ENCODE measurements around the gene HDDC2. TPM values are rescaled to one million over a fixed set of nuclear protein-coding genes. Genes with fewer than 3 reads are reported as not detected.
A peak's percentile ranks its signal among the peaks of the same experiment; 100 is the strongest.

Gene HDDC2
- total and polyA plus RNA-seq, 3 experiments from 2014 or later = 99.9 to 108 (median 105) TPM

GRCh38 chr6:125338381-125338780, 36.6 kb upstream of the HDDC2 start:
- H3K36me3 ChIP-seq (ENCODE audit: insufficient read depth, low read length) = no peaks in the 10 kb centered on the region
- Mint-ChIP-seq H3K27ac (no peak overlapping the region), H3K36me3 (no peaks in the 10 kb centered on the region), H3K9me3 (no peaks in the 10 kb centered on the region), H3K4me1 (no peaks in the 10 kb centered on the region), H3K27me3 (peaks cover 9 to 41% of the 10 kb centered on the region in 2 donors), H3K4me3 (no peak overlapping the region)
- POLR2A ChIA-PET = no interaction called here
- no peaks in the 10 kb centered on the region for H3K4me1 ChIP-seq (ENCODE audit: insufficient read depth, low read length)
- no peaks in the 10 kb centered on the region for H3K9me3 ChIP-seq (ENCODE audit: low read length)
- H3K27ac ChIP-seq (ENCODE audit: low read depth, low read length) = no peak overlapping the region
- DNase-seq = no peak
- no peaks in the 10 kb centered on the region for H3K27me3 ChIP-seq (ENCODE audit: insufficient read depth, low read length, poor library complexity, severe bottlenecking)
- H3K4me3 ChIP-seq (ENCODE audit: low read length) = no peak overlapping the region
- CTCF ChIA-PET = no interaction called here

DNA sequence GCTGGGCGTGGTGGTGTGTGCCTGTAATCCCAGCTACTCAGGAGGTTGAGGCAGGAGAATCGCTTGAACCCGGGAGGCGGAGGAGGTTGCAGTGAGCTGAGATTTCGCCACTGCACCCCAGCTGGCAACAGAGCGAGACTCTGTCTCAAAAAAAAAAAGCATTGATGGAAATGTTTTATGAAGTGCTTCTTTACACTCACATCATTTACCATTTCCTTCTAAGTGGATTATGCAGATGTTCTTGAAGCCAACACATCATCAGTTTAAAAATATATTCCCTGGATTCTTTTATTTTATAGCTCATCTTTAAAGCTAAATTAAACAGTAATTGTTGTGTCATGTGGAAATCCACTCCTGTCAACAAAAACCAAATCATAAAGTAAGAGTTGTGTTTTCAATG, 35.9 kb upstream of the HDDC2 start:
- H3K4me3 ChIP-seq (ENCODE audit: low read length) = no peak overlapping the region
- no peaks in the 10 kb centered on the region for H3K27me3 ChIP-seq (ENCODE audit: insufficient read depth, low read length, poor library complexity, severe bottlenecking)
- Mint-ChIP-seq H3K27me3 (peaks cover 9 to 46% of the 10 kb centered on the region in 2 donors), H3K4me1 (no peaks in the 10 kb centered on the region), H3K27ac (no peak overlapping the region), H3K36me3 (no peaks in the 10 kb centered on the region), H3K4me3 (no peak overlapping the region), H3K9me3 (no peaks in the 10 kb centered on the region)
- no peaks in the 10 kb centered on the region for H3K36me3 ChIP-seq (ENCODE audit: insufficient read depth, low read length)
- H3K4me1 ChIP-seq (ENCODE audit: insufficient read depth, low read length) = no peaks in the 10 kb centered on the region
- DNase-seq = no peak
- H3K9me3 ChIP-seq (ENCODE audit: low read length) = no peaks in the 10 kb centered on the region
- H3K27ac ChIP-seq (ENCODE audit: low read depth, low read length) = no peak overlapping the region
- ChIA-PET POLR2A (no interaction called here), CTCF (interaction anchor here (0.7 kb wide), 1 partner anchor 9 kb away, joined by 3 read pairs; no protein-coding TSS in a partner anchor)

DNA sequence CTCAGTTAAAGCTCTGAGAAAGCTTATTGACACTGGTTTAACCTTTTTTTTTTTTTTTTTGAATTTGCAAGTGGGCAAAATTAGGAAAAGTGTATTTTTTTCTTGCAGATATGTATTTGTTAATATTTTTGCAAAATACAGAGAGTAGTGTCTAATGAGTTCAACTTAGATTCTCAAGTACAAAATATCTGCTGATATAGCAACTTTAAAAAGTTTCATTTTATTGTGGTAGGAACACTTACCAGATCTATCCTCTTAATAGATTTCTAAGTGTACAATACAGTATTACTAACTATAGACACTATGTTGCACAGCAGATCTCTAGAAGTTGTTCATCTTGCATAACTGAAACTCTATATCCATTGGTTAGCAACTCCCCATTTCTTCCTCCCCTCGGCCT, 30.9 kb upstream of the HDDC2 start:
- H3K27me3 ChIP-seq (ENCODE audit: insufficient read depth, low read length, poor library complexity, severe bottlenecking) = no peaks in the 10 kb centered on the region
- H3K4me3 ChIP-seq (ENCODE audit: low read length) = no peak overlapping the region
- Mint-ChIP-seq H3K4me3 (no peak overlapping the region), H3K4me1 (no peaks in the 10 kb centered on the region), H3K36me3 (no peaks in the 10 kb centered on the region), H3K27me3 (peaks cover 13 to 53% of the 10 kb centered on the region in 2 donors), H3K9me3 (no peaks in the 10 kb centered on the region), H3K27ac (no peak overlapping the region)
- no peaks in the 10 kb centered on the region for H3K36me3 ChIP-seq (ENCODE audit: insufficient read depth, low read length)
- H3K4me1 ChIP-seq (ENCODE audit: insufficient read depth, low read length) = no peaks in the 10 kb centered on the region
- POLR2A ChIA-PET = no interaction called here
- H3K9me3 ChIP-seq (ENCODE audit: low read length) = no peaks in the 10 kb centered on the region
- CTCF ChIA-PET = interaction anchor here (1.0 kb wide), 1 partner anchor 426 kb away, joined by 4 read pairs; no protein-coding TSS in a partner anchor
- H3K27ac ChIP-seq (ENCODE audit: low read depth, low read length) = no peak overlapping the region
- DNase-seq = no peak

DNA sequence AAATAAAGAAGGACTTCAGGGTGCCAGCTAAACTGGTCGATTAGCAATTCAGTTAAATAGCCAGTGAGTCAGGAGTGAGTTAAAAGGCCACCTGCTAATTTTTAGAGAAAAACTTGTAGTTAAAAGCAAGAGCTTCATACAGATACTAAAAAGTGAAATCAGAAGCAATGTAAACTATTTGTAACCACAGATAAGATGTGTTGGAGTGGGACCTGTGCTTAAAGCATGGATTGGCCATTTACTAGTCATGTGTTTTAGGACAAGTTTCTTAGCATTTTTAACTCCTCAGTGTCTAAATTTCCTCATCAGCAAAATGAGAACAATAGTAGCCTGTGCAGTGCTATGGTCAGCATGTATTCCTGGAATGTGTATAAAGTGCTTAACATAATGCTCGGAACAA, 23.8 kb upstream of the HDDC2 start:
- no peaks in the 10 kb centered on the region for H3K4me1 Mint-ChIP-seq
- POLR2A ChIA-PET = no interaction called here
- no peak overlapping the region for H3K4me3 Mint-ChIP-seq
- Histone ChIP-seq H3K4me1 (ENCODE audit: insufficient read depth, low read length) (no peaks in the 10 kb centered on the region), H3K36me3 (ENCODE audit: insufficient read depth, low read length) (no peaks in the 10 kb centered on the region), H3K27ac (ENCODE audit: low read depth, low read length) (no peak overlapping the region), H3K4me3 (ENCODE audit: low read length) (no peak overlapping the region), H3K9me3 (ENCODE audit: low read length) (no peaks in the 10 kb centered on the region), H3K27me3 (ENCODE audit: insufficient read depth, low read length, poor library complexity, severe bottlenecking) (no peaks in the 10 kb centered on the region)
- no peak overlapping the region for H3K27ac Mint-ChIP-seq
- DNase-seq = no peak
- no peaks in the 10 kb centered on the region for H3K36me3 Mint-ChIP-seq
- no peaks in the 10 kb centered on the region for H3K9me3 Mint-ChIP-seq
- H3K27me3 Mint-ChIP-seq = peaks cover 10 to 31% of the 10 kb centered on the region in 2 donors
- CTCF ChIA-PET = interaction anchor here (1.3 kb wide), 1 partner anchor 172 kb away, joined by 3 read pairs; the partner anchor contains the start of gene TPD52L1

DNA sequence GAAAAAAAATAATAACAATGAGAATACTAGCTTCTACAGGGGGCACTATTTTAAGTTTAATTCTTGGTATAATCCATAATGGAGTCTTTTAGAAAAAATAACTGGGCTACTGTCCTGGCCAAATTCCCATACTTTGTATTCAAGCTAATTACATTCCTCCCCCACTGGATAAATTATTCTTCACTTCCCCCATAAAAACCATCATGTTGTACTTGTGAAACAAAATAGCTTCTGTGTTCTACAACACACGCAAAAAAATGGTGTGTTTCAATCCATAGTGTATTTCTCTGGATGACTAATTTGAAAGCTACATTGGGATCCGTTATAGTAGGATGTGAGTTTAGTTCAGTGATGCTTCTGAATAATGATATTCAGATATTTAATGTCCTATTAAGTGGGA, 21.6 kb upstream of the HDDC2 start:
- Histone ChIP-seq H3K36me3 (ENCODE audit: insufficient read depth, low read length) (no peaks in the 10 kb centered on the region), H3K9me3 (ENCODE audit: low read length) (no peaks in the 10 kb centered on the region), H3K27ac (ENCODE audit: low read depth, low read length) (no peak overlapping the region), H3K4me1 (ENCODE audit: insufficient read depth, low read length) (no peaks in the 10 kb centered on the region), H3K4me3 (ENCODE audit: low read length) (no peak overlapping the region), H3K27me3 (ENCODE audit: insufficient read depth, low read length, poor library complexity, severe bottlenecking) (no peaks in the 10 kb centered on the region)
- ChIA-PET POLR2A (no interaction called here), CTCF (no interaction called here)
- H3K27ac Mint-ChIP-seq = no peak overlapping the region
- no peaks in the 10 kb centered on the region for H3K4me1 Mint-ChIP-seq
- no peaks in the 10 kb centered on the region for H3K9me3 Mint-ChIP-seq
- no peaks in the 10 kb centered on the region for H3K36me3 Mint-ChIP-seq
- H3K4me3 Mint-ChIP-seq = no peak overlapping the region
- H3K27me3 Mint-ChIP-seq = peaks cover 7 to 25% of the 10 kb centered on the region in 2 donors
- DNase-seq = no peak

DNA sequence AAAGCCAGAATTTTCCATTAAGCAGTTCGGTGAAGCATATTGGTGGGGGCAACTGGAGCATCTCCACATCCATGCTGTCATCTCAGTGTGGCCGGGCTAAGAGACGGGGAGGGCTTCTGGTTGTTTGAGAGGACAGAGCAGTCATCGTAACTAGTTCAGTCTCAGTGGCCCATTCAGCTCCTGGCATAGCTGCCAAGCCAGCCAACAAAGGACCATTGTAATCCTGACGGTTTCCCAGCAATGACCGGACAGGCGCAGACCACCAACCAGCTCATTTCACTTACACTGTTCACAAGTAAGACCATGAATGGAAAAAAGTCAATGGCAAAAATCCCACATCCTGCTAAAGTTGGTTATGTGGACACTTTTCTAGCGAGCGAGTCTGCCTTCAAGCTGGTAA, 14.9 kb upstream of the HDDC2 start:
- no peaks in the 10 kb centered on the region for H3K36me3 Mint-ChIP-seq

DNA sequence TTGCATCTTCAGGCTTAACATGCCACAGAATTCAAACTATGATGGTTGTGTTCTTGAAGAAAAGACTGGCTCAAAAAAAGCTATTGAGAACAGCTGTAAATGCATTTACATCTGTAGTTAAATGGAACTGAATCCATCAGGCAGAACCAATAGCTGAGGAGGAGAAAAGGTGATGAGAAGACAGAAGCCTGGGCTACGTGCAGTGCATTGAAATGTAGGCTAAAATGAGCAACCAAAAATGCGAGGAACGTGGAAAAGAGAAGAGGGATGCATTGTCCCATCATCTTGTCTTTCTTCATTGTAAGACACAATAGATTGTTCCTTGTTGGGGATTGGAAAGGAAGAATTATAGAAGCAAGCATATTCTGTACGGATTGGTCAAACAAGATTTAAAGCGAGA, 13.8 kb upstream of the HDDC2 start:
- H3K36me3 Mint-ChIP-seq = no peaks in the 10 kb centered on the region
- H3K36me3 ChIP-seq (ENCODE audit: insufficient read depth, low read length) = no peaks in the 10 kb centered on the region
- ChIA-PET POLR2A (no interaction called here), CTCF (no interaction called here)
- H3K4me1 Mint-ChIP-seq = peaks cover 0 to 4% (median 0%) of the 10 kb centered on the region in 3 donors
- H3K27ac ChIP-seq (ENCODE audit: low read depth, low read length) = no peak overlapping the region
- H3K4me1 ChIP-seq (ENCODE audit: insufficient read depth, low read length) = no peaks in the 10 kb centered on the region
- H3K27me3 Mint-ChIP-seq = peaks cover 3 to 26% of the 10 kb centered on the region in 2 donors
- no peak overlapping the region for H3K4me3 Mint-ChIP-seq
- H3K4me3 ChIP-seq (ENCODE audit: low read length) = no peak overlapping the region
- H3K27me3 ChIP-seq (ENCODE audit: insufficient read depth, low read length, poor library complexity, severe bottlenecking) = peaks cover 8% of the 10 kb centered on the region
- H3K9me3 ChIP-seq (ENCODE audit: low read length) = no peaks in the 10 kb centered on the region
- H3K9me3 Mint-ChIP-seq = peaks cover 0 to 2% (median 0%) of the 10 kb centered on the region in 5 donors
- no peak for DNase-seq
- no peak overlapping the region for H3K27ac Mint-ChIP-seq

More for the DNA sequence above, 14.9 kb upstream of the HDDC2 start:
- no peaks in the 10 kb centered on the region for H3K36me3 ChIP-seq (ENCODE audit: insufficient read depth, low read length)
- Mint-ChIP-seq H3K27me3 (peaks cover 2 to 26% of the 10 kb centered on the region in 2 donors), H3K4me3 (no peak overlapping the region), H3K27ac (no peak overlapping the region), H3K4me1 (no peaks in the 10 kb centered on the region), H3K9me3 (peaks cover 0 to 2% (median 0%) of the 10 kb centered on the region in 5 donors)
- peaks cover 4% of the 10 kb centered on the region for H3K27me3 ChIP-seq (ENCODE audit: insufficient read depth, low read length, poor library complexity, severe bottlenecking)
- no peaks in the 10 kb centered on the region for H3K4me1 ChIP-seq (ENCODE audit: insufficient read depth, low read length)
- CTCF ChIA-PET = interaction anchor here (0.8 kb wide), 1 partner anchor 440 kb away, joined by 3 read pairs; no protein-coding TSS in a partner anchor
- POLR2A ChIA-PET = no interaction called here
- no peak overlapping the region for H3K4me3 ChIP-seq (ENCODE audit: low read length)
- H3K9me3 ChIP-seq (ENCODE audit: low read length) = no peaks in the 10 kb centered on the region
- no peak overlapping the region for H3K27ac ChIP-seq (ENCODE audit: low read depth, low read length)
- no peak for DNase-seq

DNA sequence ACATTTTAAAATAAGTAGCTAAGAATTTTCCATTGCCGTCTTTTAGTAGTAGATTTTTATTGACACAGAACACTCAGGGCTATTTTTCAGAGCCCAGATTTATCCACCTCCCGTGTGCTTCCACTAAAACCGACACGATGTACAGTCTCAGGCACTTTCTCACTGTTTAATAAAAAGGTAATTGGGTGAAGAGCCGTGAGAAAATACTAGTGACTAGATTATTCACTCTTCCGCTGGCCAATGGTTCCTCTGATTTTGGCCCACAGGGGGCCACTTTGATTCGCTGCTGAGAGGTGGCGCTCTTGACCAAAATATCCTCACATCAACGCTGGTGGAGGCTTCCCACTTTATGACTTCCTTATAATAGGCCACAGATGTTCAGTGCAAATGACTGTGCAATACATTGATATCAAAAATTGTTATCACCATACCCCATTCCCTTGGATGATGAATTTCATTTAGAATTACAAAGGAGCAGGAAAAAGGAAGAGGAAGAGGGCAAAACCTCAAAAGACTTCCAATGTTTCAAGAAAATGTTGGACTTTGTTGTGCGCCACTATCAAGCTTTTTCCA, 12.3 kb upstream of the HDDC2 start:
- peaks cover 5 to 30% of the 10 kb centered on the region in 2 donors for H3K27me3 Mint-ChIP-seq
- Histone ChIP-seq H3K27me3 (ENCODE audit: insufficient read depth, low read length, poor library complexity, severe bottlenecking) (peaks cover 8% of the 10 kb centered on the region), H3K4me3 (ENCODE audit: low read length) (no peak overlapping the region), H3K27ac (ENCODE audit: low read depth, low read length) (no peak overlapping the region), H3K36me3 (ENCODE audit: insufficient read depth, low read length) (no peaks in the 10 kb centered on the region), H3K9me3 (ENCODE audit: low read length) (no peaks in the 10 kb centered on the region), H3K4me1 (ENCODE audit: insufficient read depth, low read length) (no peaks in the 10 kb centered on the region)
- H3K27ac Mint-ChIP-seq = no peak overlapping the region
- no peak overlapping the region for H3K4me3 Mint-ChIP-seq
- no peaks in the 10 kb centered on the region for H3K36me3 Mint-ChIP-seq
- H3K4me1 Mint-ChIP-seq = peaks cover 0 to 4% (median 0%) of the 10 kb centered on the region in 3 donors
- H3K9me3 Mint-ChIP-seq = peaks cover 0 to 2% (median 0%) of the 10 kb centered on the region in 5 donors
- ChIA-PET CTCF (interaction anchor here (0.8 to 5.7 kb wide), 7 partner anchors 14 to 467 kb away, joined by 3 to 60 read pairs (median 3); partner anchors contain the start of gene HEY2), POLR2A (no interaction called here)
- peak in 4 of 5 donors; percentile 5 to 47 (median 11) for DNase-seq
